DOHH2 (cell line): Measurements from ENCODE around the gene WDR75.

Source experiments
- H3F3A ChIP-seq: fragments of 200-600 bp; sonication (generic), shearing (Covaris generic); 2 replicates; pipeline ENCODE4 v1.6.0; 2016; ENCODE audit warnings: antibody characterized with exemption, mild to moderate bottlenecking; ENCODE audit not compliant: control insufficient read depth, insufficient read depth
- H3K27ac ChIP-seq: fragments of 200-600 bp; sonication (generic); 2 replicates; pipeline ENCODE4 v1.5.1; 2014; ENCODE audit warnings: low read depth, mild to moderate bottlenecking, low read length, moderate library complexity
- H3K27me3 ChIP-seq: fragments of 200-600 bp; sonication (generic); 2 replicates; pipeline ENCODE4 v1.6.1; 2014; ENCODE audit warnings: mild to moderate bottlenecking, low read length, mixed read lengths; ENCODE audit not compliant: control insufficient read depth
- H3K36me3 ChIP-seq: fragments of 200-600 bp; sonication (generic); 2 replicates; pipeline ENCODE4 v1.6.1; 2014; ENCODE audit warnings: mild to moderate bottlenecking, low read length, moderate library complexity, mixed read lengths; ENCODE audit not compliant: control insufficient read depth
- H3K4me1 ChIP-seq: fragments of 200-600 bp; sonication (generic); 2 replicates; pipeline ENCODE4 v1.6.1; 2014; ENCODE audit warnings: mild to moderate bottlenecking, low read length, mixed read lengths; ENCODE audit not compliant: control insufficient read depth
- H3K4me2 ChIP-seq: fragments of 200-600 bp; sonication (generic); 2 replicates; pipeline ENCODE4 v1.6.0; 2014; ENCODE audit warnings: mild to moderate bottlenecking, low read length, moderate library complexity
- H3K4me3 ChIP-seq: fragments of 200-600 bp; sonication (generic); 2 replicates; pipeline ENCODE4 v1.5.1; 2014; ENCODE audit warnings: mild to moderate bottlenecking, low read length, mixed read lengths
- H3K79me2 ChIP-seq: fragments of 200-600 bp; sonication (generic); 2 replicates; pipeline ENCODE4 v1.6.1; 2014; ENCODE audit warnings: mild to moderate bottlenecking, low read length, mixed read lengths; ENCODE audit not compliant: control insufficient read depth
- H3K9me2 ChIP-seq: fragments of 200-600 bp; sonication (generic); replicated peaks from 2 replicates; pipeline ENCODE4 v1.6.1; 2014; ENCODE audit warnings: mild to moderate bottlenecking, low read length, mixed read lengths; ENCODE audit not compliant: control insufficient read depth
- H3K9me3 ChIP-seq: fragments of 200-600 bp; sonication (generic); 2 replicates; pipeline ENCODE4 v1.6.1; 2014; ENCODE audit warnings: antibody characterized with exemption, low read length, mixed read lengths; ENCODE audit not compliant: control insufficient read depth, insufficient read depth
- H4K20me1 ChIP-seq: fragments of 200-600 bp; sonication (generic); 2 replicates; pipeline ENCODE4 v1.6.0; 2014; ENCODE audit warnings: low read depth, mild to moderate bottlenecking, antibody characterized with exemption, low read length, moderate library complexity; ENCODE audit not compliant: control insufficient read depth, insufficient read depth
- EZH2phosphoT487 ChIP-seq: fragments of 200-600 bp; sonication (generic); IDR thresholded peaks from 2 replicates; pipeline ENCODE4 v1.6.1; 2017; ENCODE audit warnings: borderline replicate concordance, mild to moderate bottlenecking, antibody characterized with exemption, low read length, moderate library complexity, mixed read lengths
- TF ChIP-seq, protein P1 (sequence below): fragments of 200-600 bp; sonication (generic); IDR thresholded peaks from one replicate; pipeline ENCODE4 v1.5.1; 2014; ENCODE audit warnings: antibody characterized with exemption, mild to moderate bottlenecking, low read depth, low read length; ENCODE audit not compliant: poor library complexity, severe bottlenecking

WDR75 gene

DNA sequence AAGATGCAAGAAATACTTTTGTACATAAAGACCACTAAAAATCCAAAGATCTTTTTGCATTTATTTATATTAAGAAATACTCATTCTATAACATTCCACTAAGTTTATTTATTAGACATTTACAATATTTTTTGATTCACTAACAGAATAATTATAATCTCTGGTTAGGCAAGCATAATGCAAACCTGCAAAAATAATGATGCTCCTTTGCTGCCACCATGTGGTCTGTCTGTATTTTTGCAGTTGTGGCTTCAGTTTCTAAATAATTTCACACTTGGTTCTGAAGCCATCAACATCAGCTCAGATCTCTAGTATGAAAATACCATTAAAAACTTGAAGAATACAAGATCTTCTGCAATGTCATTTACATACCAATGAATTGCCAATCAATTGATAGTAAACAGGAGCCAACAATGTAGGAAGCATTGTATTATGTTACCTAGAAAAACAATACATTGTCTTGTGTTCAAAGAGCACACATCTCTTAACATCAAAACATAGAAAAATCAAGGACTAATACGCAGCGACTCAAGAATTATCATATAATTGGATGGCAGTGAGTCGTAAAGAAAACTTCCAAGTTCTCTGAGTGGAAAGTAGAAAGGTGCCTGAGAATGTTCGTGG, 28.8 kb upstream of the WDR75 start:
- no peak overlapping the region for H3K4me3 ChIP-seq
- no peaks in the 10 kb centered on the region for H3K4me1 ChIP-seq
- H3K27ac ChIP-seq, result no peak overlapping the region
- H3K9me3 ChIP-seq, result no peaks in the 10 kb centered on the region
- no peak for TF ChIP-seq EZH2phosphoT487
- TF ChIP-seq, protein P1, sequence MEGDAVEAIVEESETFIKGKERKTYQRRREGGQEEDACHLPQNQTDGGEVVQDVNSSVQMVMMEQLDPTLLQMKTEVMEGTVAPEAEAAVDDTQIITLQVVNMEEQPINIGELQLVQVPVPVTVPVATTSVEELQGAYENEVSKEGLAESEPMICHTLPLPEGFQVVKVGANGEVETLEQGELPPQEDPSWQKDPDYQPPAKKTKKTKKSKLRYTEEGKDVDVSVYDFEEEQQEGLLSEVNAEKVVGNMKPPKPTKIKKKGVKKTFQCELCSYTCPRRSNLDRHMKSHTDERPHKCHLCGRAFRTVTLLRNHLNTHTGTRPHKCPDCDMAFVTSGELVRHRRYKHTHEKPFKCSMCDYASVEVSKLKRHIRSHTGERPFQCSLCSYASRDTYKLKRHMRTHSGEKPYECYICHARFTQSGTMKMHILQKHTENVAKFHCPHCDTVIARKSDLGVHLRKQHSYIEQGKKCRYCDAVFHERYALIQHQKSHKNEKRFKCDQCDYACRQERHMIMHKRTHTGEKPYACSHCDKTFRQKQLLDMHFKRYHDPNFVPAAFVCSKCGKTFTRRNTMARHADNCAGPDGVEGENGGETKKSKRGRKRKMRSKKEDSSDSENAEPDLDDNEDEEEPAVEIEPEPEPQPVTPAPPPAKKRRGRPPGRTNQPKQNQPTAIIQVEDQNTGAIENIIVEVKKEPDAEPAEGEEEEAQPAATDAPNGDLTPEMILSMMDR, result peak; percentile 69
- H3K4me2 ChIP-seq, result no peak overlapping the region
- no peaks in the 10 kb centered on the region for H3F3A ChIP-seq
- no peaks in the 10 kb centered on the region for H4K20me1 ChIP-seq
- H3K9me2 ChIP-seq, result no peaks in the 10 kb centered on the region
- no peaks in the 10 kb centered on the region for H3K79me2 ChIP-seq
- no peaks in the 10 kb centered on the region for H3K36me3 ChIP-seq
- H3K27me3 ChIP-seq, result no peaks in the 10 kb centered on the region

GRCh38 chr2:189413249-189413648, 28.0 kb upstream of the WDR75 start:
- Histone ChIP-seq H4K20me1 (no peaks in the 10 kb centered on the region), H3K4me3 (no peak overlapping the region), H3K27ac (no peak overlapping the region), H3K36me3 (no peaks in the 10 kb centered on the region), H3K9me2 (no peaks in the 10 kb centered on the region), H3K4me1 (no peaks in the 10 kb centered on the region), H3K27me3 (no peaks in the 10 kb centered on the region), H3F3A (no peaks in the 10 kb centered on the region), H3K79me2 (no peaks in the 10 kb centered on the region), H3K9me3 (no peaks in the 10 kb centered on the region), H3K4me2 (no peak overlapping the region)
- TF ChIP-seq, protein P1, result no peak
- TF ChIP-seq EZH2phosphoT487, result no peak

GRCh38 chr2:189421644-189422043, 19.6 kb upstream of the WDR75 start:
- Histone ChIP-seq H3K36me3 (no peaks in the 10 kb centered on the region), H4K20me1 (no peaks in the 10 kb centered on the region), H3K27ac (no peak overlapping the region), H3K79me2 (no peaks in the 10 kb centered on the region), H3K9me3 (no peaks in the 10 kb centered on the region), H3K4me2 (no peak overlapping the region), H3K4me1 (no peaks in the 10 kb centered on the region), H3K9me2 (no peaks in the 10 kb centered on the region), H3F3A (no peaks in the 10 kb centered on the region), H3K4me3 (no peak overlapping the region), H3K27me3 (no peaks in the 10 kb centered on the region)
- TF ChIP-seq, protein P1, result no peak
- no peak for TF ChIP-seq EZH2phosphoT487
